Heart left ventricle (tissue), 16 donors: ENCODE data around the gene SH3TC2. TPM values are rescaled to one million over a fixed set of nuclear protein-coding genes. Genes with fewer than 3 reads are reported as not detected.

Experiments used
- ATAC-seq, 4 donors: fragments of 200-7000 bp; cut with Tn5 transposase; one replicate each; pipeline ENCODE4 v1.9.1; 2020 to 2022; ENCODE audit warnings: moderate library complexity in 4 of 4, mild to moderate bottlenecking in 3 of 4, moderate number of reproducible peaks in 1 of 4
- DNase-seq, 5 donors: peaks; one replicate each; pipeline ENCODE4 v3.0.0-alpha.2; 2020
- H3K27ac ChIP-seq, 12 donors: fragments of 200-600 bp; sonication (generic) in 4 of 12; one replicate each; pipeline versions ENCODE4 v1.5.0 to v1.8.0; 2016 to 2022; ENCODE audit warnings: mild to moderate bottlenecking in 2 of 12
- H3K27me3 ChIP-seq, 9 donors: fragments of 200-600 bp; sonication (generic) in 2 of 9; one replicate each; pipeline versions ENCODE4 v1.5.1 to v1.8.0; 2016 to 2022; ENCODE audit warnings: mild to moderate bottlenecking in 3 of 9
- H3K36me3 ChIP-seq, 9 donors: fragments of 200-600 bp; sonication (generic) in 2 of 9; one replicate each; pipeline versions ENCODE4 v1.5.0 to v1.8.0; 2018 to 2022; ENCODE audit warnings: mild to moderate bottlenecking in 2 of 9
- H3K4me1 ChIP-seq, 12 donors: fragments of 200-600 bp; sonication (generic) in 4 of 12; one replicate each; pipeline versions ENCODE4 v1.5.0 to v1.8.0; 2016 to 2022; ENCODE audit warnings: mild to moderate bottlenecking in 3 of 12
- H3K4me3 ChIP-seq, 12 donors: fragments of 200-600 bp; sonication (generic) in 4 of 12; one replicate each; pipeline versions ENCODE4 v1.5.0 to v1.8.0; 2017 to 2022; ENCODE audit warnings: mild to moderate bottlenecking in 9 of 12, moderate library complexity in 4 of 12
- H3K9me3 ChIP-seq, 12 donors: fragments of 200-600 bp; sonication (generic) in 4 of 12; one replicate each; pipeline versions ENCODE4 v1.5.0 to v1.8.0; 2016 to 2022; ENCODE audit warnings: mild to moderate bottlenecking in 1 of 12
- CTCF ChIP-seq, 12 donors: fragments of 200-600 bp; sonication (generic) in 4 of 12; IDR thresholded peaks; one replicate each; pipeline versions ENCODE4 v1.5.0 to v1.8.0; 2018 to 2022; ENCODE audit warnings: antibody characterized with exemption in 12 of 12, mild to moderate bottlenecking in 5 of 12
- POLR2A ChIP-seq, 2 donors: fragments of 450-650 bp; IDR thresholded peaks; one replicate each; pipeline ENCODE4 v1.6.1; 2017; ENCODE audit warnings: antibody characterized with exemption in 2 of 2, mild to moderate bottlenecking in 2 of 2, moderate library complexity in 2 of 2
- WGBS, 4 donors: extraction: QIAGEN DNeasy Blood & Tissue Kit in 2 of 4; methylation state at CpG; one replicate each; pipeline versions ENCODE4 v1.1.5 to v1.1.7; 2013 to 2018; 5-methylcytosine and 5-hydroxymethylcytosine counted together
- intact Hi-C, 10 donors: fragments of 100-400 bp; cut with DNase I; formaldehyde crosslinking; loops; one replicate each; pipeline versions ENCODE4 v1.11.1 to v1.14.2; 2022
- polyA plus RNA-seq, 2 donors: library from polyadenylated mRNA; stranded (reverse); fragments of 200-250 nt; gene quantifications; one replicate each; pipeline ENCODE4 v1.2.3, GENCODE V29; 2013
- total RNA-seq, 9 donors: library from RNA; depleted of rRNA in 2 of 9; stranded (reverse); fragments of >200 nt in 2 of 9; fragmentation: NEBNext Ultra II Directional in 3 of 9; extraction: Animal tissue kit (Norgen Biotek cat#: 25700) in 3 of 9; gene quantifications; one replicate each; pipeline versions ENCODE4 v1.1.0 to v1.2.4, GENCODE V29; 2016 to 2023
- donor health status: ischemic (EF 13 %, LVEDD 7.1; RV severe dilation, severe dysfunction).
- donor health status: healthy with polysubstance abuse.
- donor health status: DM: no; HTN: yes; CAD: no.
- donor health status: DM: no; HTN: no; CAD: no.
- donor health status: ischemic (EF 25% LVEDD 6.9; RV normal size, moderate dysfunction).
- donor health status: ischemic (EF 25% LVEDD 5.7; RV mildly dilated, moderate dysfunction).
- donor health status: healthy.
- donor health status: DM: yes; HTN: yes; CAD: no.
- donor health status: ischemic (EF 35%, LVEDD 5.7; RV mildly dilated, moderate dysfunction).
- donor health status: nonischemic (EF 11% LVEDD 7.7; RV severe dilation, severe dysfunction).
- donor health status: DM: yes; HTN: yes; CAD: no.
- donor health status: PGD.
- donor health status: ischemic (EF 29% LVEDD 5.4; RV normal size, mild dysfunction).
- donor health status: nonischemic (EF 23%, LVEDD 6.1; RV moderate dilation, normal function).

Gene SH3TC2
- total and polyA plus RNA-seq, 11 donors, result 1.6 to 12.7 (median 4.0) TPM

GRCh38 chr5:148961261-148962199, 101.3 kb downstream of the SH3TC2 start:
- no peak overlapping the region for H3K4me3 ChIP-seq
- no peaks in the 10 kb centered on the region for H3K36me3 ChIP-seq
- TF ChIP-seq CTCF (IDR thresholded peaks at IDR 0.05) (no peak), POLR2A (IDR thresholded peaks at IDR 0.05) (no peak)
- no peaks in the 10 kb centered on the region for H3K27me3 ChIP-seq
- no peak for ATAC-seq
- H3K9me3 ChIP-seq, result no peaks in the 10 kb centered on the region
- H3K4me1 ChIP-seq, result peaks cover 0 to 32% (median 9%) of the 10 kb centered on the region in 12 donors
- DNase-seq, result no peak
- no peak overlapping the region for H3K27ac ChIP-seq
- intact Hi-C loops, result loop anchor here in 3 of 10 donors (5.0 kb wide), 3 partner anchors 134 to 224 kb away; partner anchors contain the start of gene ADRB2 (in 1 of the 3)
- 70 to 87% (median 83%) methylated on average over 8 of the region's 8 CpGs for WGBS, 4 donors

GRCh38 chr5:148960070-148960769, 102.6 kb downstream of the SH3TC2 start:
- no peak for DNase-seq
- Histone ChIP-seq H3K36me3 (no peaks in the 10 kb centered on the region), H3K9me3 (no peaks in the 10 kb centered on the region), H3K27me3 (no peaks in the 10 kb centered on the region), H3K4me1 (peaks cover 0 to 26% (median 2%) of the 10 kb centered on the region in 12 donors), H3K27ac (no peak overlapping the region), H3K4me3 (no peak overlapping the region)
- ATAC-seq, result no peak
- TF ChIP-seq CTCF (IDR thresholded peaks at IDR 0.05) (no peak), POLR2A (IDR thresholded peaks at IDR 0.05) (no peak)
- 91 to 95% (median 93%) methylated on average over 6 of the region's 6 CpGs for WGBS, 4 donors
- intact Hi-C loops, result loop anchor here in 3 of 10 donors (5.0 kb wide), 3 partner anchors 133 to 223 kb away; partner anchors contain the start of gene ADRB2 (in 1 of the 3)

- H3K9me3 ChIP-seq, result no peaks in the 10 kb centered on the region
- no peak overlapping the region for H3K4me3 ChIP-seq
- intact Hi-C loops, result loop anchor here (2.0 to 10.0 kb wide), 12 partner anchors 23 to 225 kb away; partner anchors contain the start of gene ADRB2 (in 4 of the 10)
- DNase-seq (peak in 3 of 5 donors; percentile 20 to 47 (median 29)), ATAC-seq (peak in 2 of 4 donors; percentile 43 to 53)
- peaks cover 0 to 12% (median 0%) of the 10 kb centered on the region in 12 donors for H3K4me1 ChIP-seq
- H3K27ac ChIP-seq, result no peak overlapping the region
- H3K27me3 ChIP-seq, result no peaks in the 10 kb centered on the region
- TF ChIP-seq POLR2A (IDR thresholded peaks at IDR 0.05), result no peak
- peak; percentile 69 to 88 (median 80) for TF ChIP-seq CTCF (IDR thresholded peaks at IDR 0.05)
- no peaks in the 10 kb centered on the region for H3K36me3 ChIP-seq
- WGBS, 4 donors, result 17 to 35% (median 31%) methylated on average over 3 of the region's 3 CpGs
Measured at GRCh38 chr5:148957591-148958202, 105.2 kb downstream of the SH3TC2 start.
